HepG2 (cell line): Measurements from ENCODE around the gene TK1. TPM values are rescaled to one million over a fixed set of nuclear protein-coding genes. Genes with fewer than 3 reads are reported as not detected.

Experiments
- E2F2 ChIP-seq: sonication (generic); formaldehyde crosslinking; IDR thresholded peaks from 2 replicates; pipeline ENCODE4 v1.4.0; 2020; ENCODE audit warnings: missing genetic modification reagents, borderline replicate concordance
- HCFC1 ChIP-seq: fragments of 150-350 bp; IDR thresholded peaks from 2 replicates; pipeline ENCODE4 v1.6.1; 2014; ENCODE audit warnings: low read depth, low read length
- HINFP ChIP-seq: sonication (generic); formaldehyde crosslinking; IDR thresholded peaks from 2 replicates; pipeline ENCODE4 v1.4.0; 2020; ENCODE audit warnings: low read depth, mild to moderate bottlenecking, missing genetic modification reagents
- JUND ChIP-seq: sonication (generic); formaldehyde crosslinking; IDR thresholded peaks from 2 replicates; pipeline ENCODE4 v1.8.0; 2022; ENCODE audit warnings: mild to moderate bottlenecking, missing genetic modification reagents
- KLF12 ChIP-seq: sonication (generic); formaldehyde crosslinking; IDR thresholded peaks from 2 replicates; pipeline ENCODE4 v1.4.0; 2020; ENCODE audit warnings: missing genetic modification reagents, borderline replicate concordance
- PBX3 ChIP-seq: sonication (generic); formaldehyde crosslinking; IDR thresholded peaks from 2 replicates; pipeline ENCODE4 v1.8.1; 2023; ENCODE audit warnings: missing genetic modification reagents, inconsistent platforms, borderline replicate concordance
- ZNF234 ChIP-seq: sonication (generic); formaldehyde crosslinking; conservative IDR thresholded peaks from 2 replicates; pipeline ENCODE4 v1.5.1; 2020; ENCODE audit warnings: mild to moderate bottlenecking, missing genetic modification reagents
- ZNF275 ChIP-seq: sonication (generic); formaldehyde crosslinking; IDR thresholded peaks from 2 replicates; pipeline ENCODE4 v1.8.0; 2022; ENCODE audit warnings: missing genetic modification reagents, mild to moderate bottlenecking, inconsistent platforms, borderline replicate concordance
- ZNF382 ChIP-seq: sonication (generic); formaldehyde crosslinking; IDR thresholded peaks from 2 replicates; pipeline ENCODE4 v1.5.0; 2020; ENCODE audit warnings: missing genetic modification reagents, mild to moderate bottlenecking, borderline replicate concordance
- ZNF407 ChIP-seq: sonication (generic); formaldehyde crosslinking; IDR thresholded peaks from one replicate; pipeline ENCODE4 v1.5.1; 2020; ENCODE audit warnings: mild to moderate bottlenecking, missing genetic modification reagents; ENCODE audit errors: not compliant biosample characterization
- ZNF446 ChIP-seq: sonication (generic); formaldehyde crosslinking; IDR thresholded peaks from 2 replicates; pipeline ENCODE4 v1.5.0; 2020; ENCODE audit warnings: mild to moderate bottlenecking, missing genetic modification reagents
- ZNF550 ChIP-seq: sonication (generic); formaldehyde crosslinking; IDR thresholded peaks from 2 replicates; pipeline ENCODE4 v1.4.0; 2020; ENCODE audit warnings: mild to moderate bottlenecking, missing genetic modification reagents, borderline replicate concordance
- polyA plus RNA-seq, 8 experiments: library from polyadenylated mRNA; depleted of rRNA in 3 of 8; stranded (reverse) in 7 of 8; unstranded in 1 of 8; fragments of >200 nt; fragmentation: Illumina TruSeq in 4 of 8; extraction: Trizol in 4 of 8; gene quantifications; 2 replicates each; pipeline versions ENCODE4 v1.2.1 to v1.2.3, GENCODE V29; 2011 to 2016; ENCODE audit warnings: low read depth in 4 of 8, missing spikeins in 1 of 8, mixed read lengths in 1 of 8; ENCODE audit not compliant: insufficient read depth in 1 of 8
- total RNA-seq, 5 experiments: library from RNA; depleted of rRNA; stranded (reverse); fragments of >200 nt; fragmentation: Illumina TruSeq; extraction: Trizol; gene quantifications; 2 replicates each; pipeline ENCODE4 v1.2.3, GENCODE V29; 2016; ENCODE audit warnings: low read depth in 1 of 5

The TK1 gene
- total and polyA plus RNA-seq, 2 of the 13 experiments (the other 11 are each of a cell fraction or from before 2014, with no cell fraction given): 45.0 to 96.0 TPM

GRCh38 chr17:78144736-78145641 is 41.9 kb downstream of the TK1 start (continued):
- TF ChIP-seq ZNF407 (CRISPR knock-in tag) (no peak), ZNF275 (peak; percentile 83; the same call in 1 of the 2 replicates), ZNF382 (CRISPR knock-in tag) (no peak), ZNF550 (CRISPR knock-in tag) (no peak), PBX3 (CRISPR knock-in tag) (no peak), JUND (CRISPR knock-in tag) (no peak), HINFP (CRISPR knock-in tag) (peak; percentile 59; the same call in 1 of the 2 replicates), ZNF234 (CRISPR knock-in tag) (no peak), ZNF446 (CRISPR knock-in tag) (0 out of 2 replicates have a peak, but pooled peaks have one; percentile 39), KLF12 (CRISPR knock-in tag) (0 out of 2 replicates have a peak, but pooled peaks have one; percentile 33), E2F2 (CRISPR knock-in tag) (0 out of 2 replicates have a peak, but pooled peaks have one; percentile 75), HCFC1 (no peak)
